Measurements from ENCODE around the gene NUTF2.

DNA sequence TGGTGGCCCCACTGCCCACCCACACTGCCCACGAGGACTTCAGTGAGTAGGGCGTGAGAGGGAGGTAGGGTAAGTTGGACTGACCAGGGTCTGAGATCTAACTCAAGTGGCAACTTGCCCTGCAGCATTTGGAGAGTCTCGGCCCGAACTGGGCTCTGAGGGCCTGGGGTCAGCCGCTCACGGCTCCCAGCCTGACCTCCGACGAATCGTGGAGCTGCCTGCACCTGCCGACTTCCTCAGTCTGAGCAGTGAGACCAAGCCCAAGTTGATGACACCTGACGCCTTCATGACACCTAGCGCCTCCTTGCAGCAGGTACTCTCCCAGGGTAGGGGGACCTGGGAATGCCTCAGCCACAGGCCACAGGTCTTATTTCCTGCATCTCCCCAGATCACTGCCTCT, 32.7 kb downstream of the NUTF2 start:
- TF ChIP-seq, protein P1, sequence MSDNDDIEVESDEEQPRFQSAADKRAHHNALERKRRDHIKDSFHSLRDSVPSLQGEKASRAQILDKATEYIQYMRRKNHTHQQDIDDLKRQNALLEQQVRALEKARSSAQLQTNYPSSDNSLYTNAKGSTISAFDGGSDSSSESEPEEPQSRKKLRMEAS (IDR thresholded peaks at IDR 0.05; ENCODE audit: low read depth, low read length): no peak
- TF ChIP-seq, protein P2, sequence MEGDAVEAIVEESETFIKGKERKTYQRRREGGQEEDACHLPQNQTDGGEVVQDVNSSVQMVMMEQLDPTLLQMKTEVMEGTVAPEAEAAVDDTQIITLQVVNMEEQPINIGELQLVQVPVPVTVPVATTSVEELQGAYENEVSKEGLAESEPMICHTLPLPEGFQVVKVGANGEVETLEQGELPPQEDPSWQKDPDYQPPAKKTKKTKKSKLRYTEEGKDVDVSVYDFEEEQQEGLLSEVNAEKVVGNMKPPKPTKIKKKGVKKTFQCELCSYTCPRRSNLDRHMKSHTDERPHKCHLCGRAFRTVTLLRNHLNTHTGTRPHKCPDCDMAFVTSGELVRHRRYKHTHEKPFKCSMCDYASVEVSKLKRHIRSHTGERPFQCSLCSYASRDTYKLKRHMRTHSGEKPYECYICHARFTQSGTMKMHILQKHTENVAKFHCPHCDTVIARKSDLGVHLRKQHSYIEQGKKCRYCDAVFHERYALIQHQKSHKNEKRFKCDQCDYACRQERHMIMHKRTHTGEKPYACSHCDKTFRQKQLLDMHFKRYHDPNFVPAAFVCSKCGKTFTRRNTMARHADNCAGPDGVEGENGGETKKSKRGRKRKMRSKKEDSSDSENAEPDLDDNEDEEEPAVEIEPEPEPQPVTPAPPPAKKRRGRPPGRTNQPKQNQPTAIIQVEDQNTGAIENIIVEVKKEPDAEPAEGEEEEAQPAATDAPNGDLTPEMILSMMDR (IDR thresholded peaks at IDR 0.05 in 2 of 3, conservative IDR thresholded peaks at IDR 0.05 in 1 of 3; ENCODE audit: control insufficient read depth in 2 of 3, extremely low read depth in 1 of 3, insufficient read depth in 1 of 3, low read depth in 3 of 3, low read length in 3 of 3): no peak
- TF ChIP-seq YY1 (IDR thresholded peaks at IDR 0.05; ENCODE audit: low read depth, low read length): no peak
- TF ChIP-seq NFIC (IDR thresholded peaks at IDR 0.05; ENCODE audit: low read depth, low read length): no peak
- TF ChIP-seq POLR2A (IDR thresholded peaks at IDR 0.05; ENCODE audit: low read depth, low read length): no peak; the same call in 1 of the 2 replicates
- no peak for TF ChIP-seq CHD4 (IDR thresholded peaks at IDR 0.05)
- TF ChIP-seq POLR2AphosphoS5 (IDR thresholded peaks at IDR 0.05; ENCODE audit: low read length): no peak
- TF ChIP-seq DPF2 (IDR thresholded peaks at IDR 0.05): no peak

All from GM12878 (cell line).